Activated T-cell treated with anti-CD3 and anti-CD28 coated beads, Interleukin-2, amount 50 U/mL, for 24 hours (primary cell): ENCODE results near the gene CFAP97D2.
"Not testable (repeated sequence)": the region's sequence is repeated elsewhere in the genome, so short reads cannot be mapped to it uniquely, and the experiment has no call there.

Source experiments
- DNase-seq: peaks from one replicate; pipeline ENCODE4 v3.0.0-alpha.2; 2020
- H3K27ac Mint-ChIP-seq: 2 replicates; pipeline ENCODE4 v1.8.0; 2020; ENCODE audit warnings: mild to moderate bottlenecking, mixed read lengths
- H3K27me3 Mint-ChIP-seq: 2 replicates; pipeline ENCODE4 v1.8.0; 2020; ENCODE audit warnings: mixed read lengths
- H3K36me3 Mint-ChIP-seq: 2 replicates; pipeline ENCODE4 v1.8.0; 2020; ENCODE audit warnings: low read depth, mixed read lengths
- H3K4me1 Mint-ChIP-seq: 2 replicates; pipeline ENCODE4 v1.8.0; 2020; ENCODE audit warnings: low read depth, mixed read lengths
- H3K4me3 Mint-ChIP-seq: 2 replicates; pipeline ENCODE4 v1.8.0; 2020; ENCODE audit warnings: mild to moderate bottlenecking, moderate library complexity, mixed read lengths
- H3K9me3 Mint-ChIP-seq: 2 replicates; pipeline ENCODE4 v1.8.0; 2020; ENCODE audit warnings: mixed read lengths

Gene CFAP97D2

GRCh38 chr13:114179087-114179658 is at the start of gene CFAP97D2:
TSS of gene CFAP97D2 (plus strand) at chr13:114179257. CDS start at chr13:114179331, 74 bp downstream.
- DNase-seq = no peak
- Mint-ChIP-seq H3K4me1 (peaks cover 45% of the 10 kb centered on the region), H3K4me3 (no peak within 1 kb of the TSS), H3K27me3 (no peaks in the 10 kb centered on the region), H3K9me3 (peaks cover 3% of the 10 kb centered on the region), H3K36me3 (peaks cover 1% of the 10 kb centered on the region), H3K27ac (no peak within 1 kb of the TSS)

GRCh38 chr13:114129649-114130062 is 49.4 kb upstream of the CFAP97D2 start:
- H3K9me3 Mint-ChIP-seq = peaks cover 5% of the 10 kb centered on the region

DNA sequence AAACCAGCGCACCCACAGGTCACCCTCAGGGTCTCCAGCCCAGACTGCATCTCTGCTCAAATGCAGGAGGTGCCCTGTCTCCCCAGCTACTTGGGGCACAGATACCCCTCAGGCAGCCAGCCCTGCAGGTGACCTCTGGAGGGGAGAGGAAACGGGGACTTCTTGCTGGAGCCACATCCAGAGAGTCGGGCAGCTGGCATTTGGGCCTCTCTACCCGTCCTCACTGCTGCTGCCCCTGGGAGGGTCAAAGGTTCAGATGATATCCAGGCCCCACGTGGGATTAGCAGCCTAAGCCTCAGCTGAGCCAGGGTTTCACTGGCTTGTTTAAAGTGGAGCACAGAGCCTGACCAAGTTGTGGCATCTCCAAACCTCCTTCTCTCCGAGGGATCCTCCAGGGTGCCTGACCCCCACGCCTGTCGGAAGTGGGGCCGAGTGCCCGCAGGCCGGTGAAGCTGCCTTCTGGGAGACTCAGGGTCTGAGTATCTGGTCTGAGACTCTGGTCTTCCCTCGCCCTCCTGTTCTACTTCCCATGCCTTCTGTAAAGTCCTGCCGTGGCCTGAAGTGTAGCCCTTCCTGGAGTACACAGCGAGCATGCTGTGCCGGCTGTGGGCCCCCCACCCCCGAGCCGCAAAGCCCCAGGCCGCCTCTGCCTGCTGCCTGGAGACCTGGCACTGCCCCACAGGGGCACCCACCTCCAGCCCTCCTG is 48.8 kb upstream of the CFAP97D2 start:
- peak overlapping the region; percentile 98 for H3K4me3 Mint-ChIP-seq
- H3K27me3 Mint-ChIP-seq = no peaks in the 10 kb centered on the region
- DNase-seq = no peak
- peaks cover 25% of the 10 kb centered on the region for H3K36me3 Mint-ChIP-seq
- peaks cover 68% of the 10 kb centered on the region for H3K4me1 Mint-ChIP-seq
- peak overlapping the region; percentile 93 for H3K27ac Mint-ChIP-seq
- peaks cover 3% of the 10 kb centered on the region for H3K9me3 Mint-ChIP-seq

More at GRCh38 chr13:114129649-114130062, 49.4 kb upstream of the CFAP97D2 start:
- Mint-ChIP-seq H3K27ac (peak overlapping the region; percentile 93), H3K27me3 (no peaks in the 10 kb centered on the region), H3K4me1 (peaks cover 70% of the 10 kb centered on the region), H3K36me3 (peaks cover 28% of the 10 kb centered on the region), H3K4me3 (peak overlapping the region; percentile 98)
- no peak for DNase-seq

GRCh38 chr13:114130837-114131582 is 48.0 kb upstream of the CFAP97D2 start:
- no peaks in the 10 kb centered on the region for H3K27me3 Mint-ChIP-seq
- peak; percentile 72 for DNase-seq
- H3K36me3 Mint-ChIP-seq = peaks cover 23% of the 10 kb centered on the region
- peak overlapping the region; percentile 98 for H3K4me3 Mint-ChIP-seq
- peak overlapping the region; percentile 93 for H3K27ac Mint-ChIP-seq
- H3K4me1 Mint-ChIP-seq = peaks cover 71% of the 10 kb centered on the region
- peaks cover 3% of the 10 kb centered on the region for H3K9me3 Mint-ChIP-seq

DNA sequence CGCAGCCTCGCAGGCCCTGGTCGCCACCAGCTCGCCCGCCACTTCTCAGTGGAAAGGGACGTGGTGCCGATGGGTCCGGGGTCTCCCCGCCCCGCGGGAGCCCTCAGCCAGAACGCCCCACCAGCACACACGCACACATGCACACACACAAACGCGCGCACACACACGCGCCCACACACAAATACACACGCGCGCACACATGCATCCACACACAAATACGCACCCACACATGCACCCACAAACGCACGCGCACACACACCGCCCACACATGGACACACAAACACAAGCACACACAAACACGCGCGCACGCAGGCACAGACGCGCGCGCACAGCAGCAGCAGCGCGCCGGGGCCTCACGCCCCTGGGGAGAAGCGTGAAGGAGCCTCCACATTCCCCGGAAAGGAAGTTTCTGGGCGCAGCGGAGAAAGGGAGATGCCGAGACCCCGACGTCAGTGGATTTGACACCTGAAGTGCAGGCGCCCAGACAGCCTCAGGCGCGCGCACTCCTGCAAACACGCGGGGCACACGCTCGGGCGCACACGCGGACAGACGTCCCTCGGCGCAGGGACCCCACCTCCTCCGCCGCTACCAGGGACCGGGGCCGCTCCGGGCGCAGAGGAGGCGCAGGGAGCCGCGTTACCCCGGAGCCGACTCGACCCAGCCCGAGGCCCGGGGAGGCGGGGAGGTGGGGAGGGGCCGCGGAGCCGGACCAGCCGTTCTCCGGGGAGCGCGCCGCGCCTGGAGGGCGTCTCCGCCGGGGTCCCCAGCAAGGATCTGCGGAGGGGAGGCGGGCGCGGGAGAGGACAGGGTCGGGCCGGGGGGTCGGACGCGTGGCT is 47.3 kb upstream of the CFAP97D2 start:
- H3K9me3 Mint-ChIP-seq = no peaks in the 10 kb centered on the region
- peak overlapping the region; percentile 98 for H3K4me3 Mint-ChIP-seq
- H3K4me1 Mint-ChIP-seq = peaks cover 63% of the 10 kb centered on the region

DNA sequence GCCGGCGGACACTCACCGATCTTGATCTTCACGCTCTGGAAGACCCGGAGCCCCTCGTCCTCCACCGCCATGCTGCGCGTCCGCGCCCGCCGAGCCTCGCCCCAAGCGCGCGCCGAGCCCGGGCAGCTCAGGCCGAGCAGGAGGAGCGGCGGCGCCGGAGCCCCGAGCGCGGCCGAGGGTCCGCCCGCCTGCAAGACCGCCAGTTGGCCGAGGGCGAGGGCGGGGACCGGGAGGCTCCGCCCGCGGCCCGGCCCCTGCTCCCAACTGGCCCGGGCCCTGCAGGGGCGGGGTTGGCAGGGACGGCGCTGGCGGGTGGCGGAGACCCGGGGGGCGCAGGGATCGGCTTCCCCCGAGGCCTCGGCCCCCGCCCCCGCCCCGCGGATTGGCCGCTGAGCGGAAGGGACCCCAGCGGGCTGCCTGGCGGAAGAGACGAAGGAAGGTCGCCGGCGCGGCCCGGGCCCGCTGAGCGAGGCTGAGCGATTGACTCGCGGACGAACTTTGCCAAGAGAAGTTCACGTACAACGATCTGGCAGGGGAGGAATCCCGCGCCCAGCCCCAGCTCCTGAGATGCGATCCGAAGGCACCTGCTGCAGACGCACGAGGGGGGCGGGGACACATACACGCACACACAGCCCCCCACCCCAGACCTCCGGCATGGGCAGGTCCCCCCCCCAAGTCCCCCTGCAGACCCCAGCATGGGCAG is 46.5 kb upstream of the CFAP97D2 start, which contains the start of gene RASA3:
RASA3 (minus strand) TSS at position 205 of the 703 bp plus-strand sequence; CDS start at position 71, 134 bp downstream.
- Mint-ChIP-seq H3K27ac (peak within 1 kb of the TSS; percentile 93), H3K27me3 (no peaks in the 10 kb centered on the region), H3K9me3 (no peaks in the 10 kb centered on the region), H3K4me3 (peak within 1 kb of the TSS; percentile 98), H3K4me1 (peaks cover 56% of the 10 kb centered on the region), H3K36me3 (peaks cover 13% of the 10 kb centered on the region)
- DNase-seq = peak; percentile 81

More for the DNA sequence above, 47.3 kb upstream of the CFAP97D2 start:
- peaks cover 19% of the 10 kb centered on the region for H3K36me3 Mint-ChIP-seq
- DNase-seq = peak; percentile 66
- H3K27me3 Mint-ChIP-seq = no peaks in the 10 kb centered on the region
- H3K27ac Mint-ChIP-seq = peak overlapping the region; percentile 93

DNA sequence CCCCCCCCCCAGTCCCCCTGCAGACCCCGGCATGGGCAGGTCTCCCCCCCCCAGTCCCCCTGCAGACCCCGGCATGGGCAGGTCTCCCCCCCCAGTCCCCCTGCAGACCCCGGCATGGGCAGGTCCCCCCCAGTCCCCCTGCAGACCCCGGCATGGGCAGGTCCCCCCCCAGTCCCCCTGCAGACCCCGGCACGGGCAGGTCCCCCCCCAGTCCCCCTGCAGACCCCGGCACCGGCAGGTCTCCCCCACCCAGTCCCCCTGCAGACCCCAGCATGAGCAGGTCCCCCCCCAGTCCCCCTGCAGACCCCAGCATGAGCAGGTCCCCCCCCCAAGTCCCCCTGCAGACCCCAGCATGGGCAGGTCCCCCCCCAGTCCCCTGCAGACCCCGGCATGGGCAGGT is 45.9 kb upstream of the CFAP97D2 start:
- peaks cover 52% of the 10 kb centered on the region for H3K4me1 Mint-ChIP-seq
- not testable (repeated sequence) for H3K27ac Mint-ChIP-seq, H3K27me3 Mint-ChIP-seq, H3K4me3 Mint-ChIP-seq, H3K9me3 Mint-ChIP-seq, DNase-seq
- peaks cover 13% of the 10 kb centered on the region for H3K36me3 Mint-ChIP-seq

GRCh38 chr13:114133552-114133951 is 45.5 kb upstream of the CFAP97D2 start:
- Mint-ChIP-seq H3K4me3 (peak overlapping the region; percentile 48), H3K27ac (peak overlapping the region; percentile 38)

GRCh38 chr13:114134111-114134943 is 44.7 kb upstream of the CFAP97D2 start:
- Mint-ChIP-seq H3K27ac (peak overlapping the region; percentile 38), H3K36me3 (peaks cover 13% of the 10 kb centered on the region), H3K4me1 (peaks cover 41% of the 10 kb centered on the region), H3K9me3 (peaks cover 3% of the 10 kb centered on the region), H3K4me3 (peak overlapping the region; percentile 48), H3K27me3 (no peaks in the 10 kb centered on the region)
- DNase-seq = no peak

More at GRCh38 chr13:114133552-114133951, 45.5 kb upstream of the CFAP97D2 start:
- H3K27me3 Mint-ChIP-seq, DNase-seq, H3K9me3 Mint-ChIP-seq: not testable (repeated sequence)
- H3K36me3 Mint-ChIP-seq = peaks cover 13% of the 10 kb centered on the region
- H3K4me1 Mint-ChIP-seq = peaks cover 48% of the 10 kb centered on the region

DNA sequence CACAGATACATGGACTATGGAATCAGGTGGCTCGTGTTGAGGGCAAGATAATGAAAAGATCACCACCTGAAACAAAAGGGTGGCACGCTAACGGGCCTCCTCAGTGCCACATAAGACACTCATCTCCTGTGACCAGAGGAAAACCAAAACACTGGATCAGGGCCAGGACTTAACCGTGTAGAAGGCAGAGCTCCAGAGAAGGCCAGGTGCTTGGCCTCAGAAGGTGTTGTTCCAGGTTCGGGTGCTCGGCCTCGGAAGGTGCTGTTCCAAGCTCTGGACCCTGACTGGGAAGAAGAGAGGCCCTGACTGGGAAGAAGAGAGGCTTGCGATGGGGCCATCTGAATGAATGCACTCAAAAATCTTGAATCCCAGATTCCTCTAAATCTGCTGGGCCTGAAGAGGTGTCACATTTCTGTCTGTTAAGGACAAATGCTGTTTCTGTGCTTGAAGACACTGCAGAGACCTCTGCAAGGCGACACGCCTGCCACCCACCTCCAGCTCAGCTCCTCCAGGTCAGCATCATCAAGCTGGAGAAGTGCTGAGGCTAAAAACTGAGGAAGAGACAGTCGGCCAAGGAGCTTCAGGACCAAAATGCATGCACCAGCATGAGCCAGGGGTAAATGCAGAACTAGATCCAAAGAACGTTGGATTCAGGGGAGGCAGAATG is 44.0 kb upstream of the CFAP97D2 start:
- Mint-ChIP-seq H3K4me3 (no peak overlapping the region), H3K36me3 (peaks cover 13% of the 10 kb centered on the region), H3K27ac (no peak overlapping the region), H3K9me3 (peaks cover 3% of the 10 kb centered on the region), H3K27me3 (no peaks in the 10 kb centered on the region), H3K4me1 (peaks cover 34% of the 10 kb centered on the region)
- no peak for DNase-seq

DNA sequence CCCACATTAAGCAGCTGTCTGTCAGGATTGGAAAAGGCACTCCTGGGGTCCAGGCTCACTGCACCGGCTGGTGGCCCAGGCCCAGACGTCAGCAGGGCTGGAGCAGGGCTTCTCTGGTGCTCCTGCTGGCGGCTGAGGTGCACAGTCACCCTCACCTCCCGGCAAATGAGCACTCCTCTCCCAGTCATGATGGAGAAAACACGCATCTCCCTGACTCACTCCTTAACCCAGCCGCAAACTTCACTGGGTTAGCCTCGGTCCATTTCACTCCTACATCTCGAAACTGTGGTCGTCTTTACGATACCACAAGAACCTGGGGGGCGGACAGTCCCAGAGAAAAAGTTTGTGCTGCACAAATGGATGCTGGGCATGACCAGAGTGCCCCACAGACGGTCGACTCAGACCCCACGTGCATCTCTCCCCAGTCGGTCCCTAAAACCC is 43.3 kb upstream of the CFAP97D2 start:
- no peaks in the 10 kb centered on the region for H3K27me3 Mint-ChIP-seq
- no peak overlapping the region for H3K4me3 Mint-ChIP-seq
- no peak for DNase-seq
- H3K27ac Mint-ChIP-seq = no peak overlapping the region
- H3K9me3 Mint-ChIP-seq = peaks cover 3% of the 10 kb centered on the region
- peaks cover 12% of the 10 kb centered on the region for H3K36me3 Mint-ChIP-seq
- peaks cover 27% of the 10 kb centered on the region for H3K4me1 Mint-ChIP-seq

GRCh38 chr13:114136576-114136975 is 42.5 kb upstream of the CFAP97D2 start:
- no peaks in the 10 kb centered on the region for H3K27me3 Mint-ChIP-seq
- no peak overlapping the region for H3K4me3 Mint-ChIP-seq
- H3K27ac Mint-ChIP-seq = no peak overlapping the region
- H3K36me3 Mint-ChIP-seq = peaks cover 3% of the 10 kb centered on the region
- no peak for DNase-seq
- peaks cover 21% of the 10 kb centered on the region for H3K4me1 Mint-ChIP-seq
- H3K9me3 Mint-ChIP-seq = peaks cover 3% of the 10 kb centered on the region
